ENCODE data around the gene SLC35F6. TPM values are rescaled to one million over a fixed set of nuclear protein-coding genes. Genes with fewer than 3 reads are reported as not detected.

The SLC35F6 gene
- total RNA-seq, 6 donors from 2014 or later, result 36.7 to 59.4 (median 45.7) TPM

- Histone ChIP-seq H3K4me1 (peaks cover 0 to 5% (median under 1%) of the 10 kb centered on the region in 4 donors), H3K36me3 (no peaks in the 10 kb centered on the region), H3K27ac (no peak overlapping the region), H3K27me3 (no peaks in the 10 kb centered on the region), H3K4me3 (no peak overlapping the region), H3K9me3 (no peaks in the 10 kb centered on the region)
- 65 to 78% methylated on average over 9 to 18 of the region's 19 CpGs for WGBS, 2 donors
- TF ChIP-seq EP300 (IDR thresholded peaks at IDR 0.05), result no peak
- TF ChIP-seq CTCF (IDR thresholded peaks at IDR 0.05), result no peak
- no peak for TF ChIP-seq POLR2A (IDR thresholded peaks at IDR 0.05)
- TF ChIP-seq POLR2AphosphoS5 (IDR thresholded peaks at IDR 0.05), result no peak
- ATAC-seq (ENCODE audit: low FRiP score in 2 of 2), result no peak
- no peak for DNase-seq
These were observed 33.3 kb upstream of the SLC35F6 start for GRCh38 chr2:26730549-26731344.

GRCh38 chr2:26731714-26732113 is 32.4 kb upstream of the SLC35F6 start:
- ATAC-seq (ENCODE audit: low FRiP score in 2 of 2) (no peak), DNase-seq (no peak)
- WGBS, 2 donors, result 80 to 96% methylated on average over 3 to 4 of the region's 4 CpGs
- Histone ChIP-seq H3K4me3 (no peak overlapping the region), H3K9me3 (no peaks in the 10 kb centered on the region), H3K27me3 (no peaks in the 10 kb centered on the region), H3K36me3 (no peaks in the 10 kb centered on the region), H3K27ac (no peak overlapping the region), H3K4me1 (peaks cover 0 to 10% (median 4%) of the 10 kb centered on the region in 4 donors)
- TF ChIP-seq EP300 (IDR thresholded peaks at IDR 0.05) (no peak), POLR2A (IDR thresholded peaks at IDR 0.05) (no peak), CTCF (IDR thresholded peaks at IDR 0.05) (no peak), POLR2AphosphoS5 (IDR thresholded peaks at IDR 0.05) (no peak)

GRCh38 chr2:26732446-26732845 is 31.6 kb upstream of the SLC35F6 start:
- Histone ChIP-seq H3K27ac (no peak overlapping the region), H3K36me3 (no peaks in the 10 kb centered on the region), H3K4me3 (no peak overlapping the region), H3K9me3 (no peaks in the 10 kb centered on the region), H3K27me3 (no peaks in the 10 kb centered on the region), H3K4me1 (peaks cover 0 to 10% (median 4%) of the 10 kb centered on the region in 4 donors)
- no peak for ATAC-seq (ENCODE audit: low FRiP score in 2 of 2)
- DNase-seq, result no peak
- 91 to 93% methylated on average over 3 of the region's 3 CpGs for WGBS, 2 donors
- TF ChIP-seq CTCF (IDR thresholded peaks at IDR 0.05) (no peak), POLR2A (IDR thresholded peaks at IDR 0.05) (no peak), EP300 (IDR thresholded peaks at IDR 0.05) (no peak), POLR2AphosphoS5 (IDR thresholded peaks at IDR 0.05) (no peak)

GRCh38 chr2:26733413-26733812 is 30.7 kb upstream of the SLC35F6 start:
- Histone ChIP-seq H3K36me3 (no peaks in the 10 kb centered on the region), H3K4me1 (peaks cover 0 to 7% (median 3%) of the 10 kb centered on the region in 4 donors), H3K27me3 (no peaks in the 10 kb centered on the region), H3K27ac (no peak overlapping the region), H3K4me3 (no peak overlapping the region), H3K9me3 (no peaks in the 10 kb centered on the region)
- no peak for ATAC-seq (ENCODE audit: low FRiP score in 2 of 2)
- TF ChIP-seq EP300 (IDR thresholded peaks at IDR 0.05) (no peak), POLR2AphosphoS5 (IDR thresholded peaks at IDR 0.05) (no peak), CTCF (IDR thresholded peaks at IDR 0.05) (no peak), POLR2A (IDR thresholded peaks at IDR 0.05) (no peak)
- DNase-seq, result no peak
- 81 to 85% methylated on average over 9 of the region's 9 CpGs for WGBS, 2 donors

- no peaks in the 10 kb centered on the region for H3K9me3 ChIP-seq
- peak overlapping the region in 1 of 4 donors; percentile 7 for H3K27ac ChIP-seq
- no peaks in the 10 kb centered on the region for H3K36me3 ChIP-seq
- peak in 1 of 2 donors; percentile 60 for ATAC-seq (ENCODE audit: low FRiP score in 2 of 2)
- peaks cover 0 to 7% (median 2%) of the 10 kb centered on the region in 4 donors for H3K4me1 ChIP-seq
- no peak overlapping the region for H3K4me3 ChIP-seq
- no peaks in the 10 kb centered on the region for H3K27me3 ChIP-seq
- TF ChIP-seq POLR2AphosphoS5 (IDR thresholded peaks at IDR 0.05), result no peak
- TF ChIP-seq CTCF (IDR thresholded peaks at IDR 0.05), result no peak
- TF ChIP-seq EP300 (IDR thresholded peaks at IDR 0.05), result no peak
- TF ChIP-seq POLR2A (IDR thresholded peaks at IDR 0.05), result no peak
- DNase-seq, result no peak
- WGBS, 2 donors, result 35 to 57% methylated on average over 2 to 5 of the region's 5 CpGs
These were observed 29.0 kb upstream of the SLC35F6 start for GRCh38 chr2:26735097-26735496.
